AG08396 (cell line): ENCODE measurements around the gene NYNRIN.

Experiments used
- DNase-seq: peaks from one replicate; pipeline ENCODE4 v3.0.0; 2012; ENCODE audit warnings: low spot score, mixed read lengths

Gene NYNRIN

GRCh38 chr14:24456980-24457379 lies 58.2 kb downstream of the NYNRIN start:
- no peak for DNase-seq

DNA sequence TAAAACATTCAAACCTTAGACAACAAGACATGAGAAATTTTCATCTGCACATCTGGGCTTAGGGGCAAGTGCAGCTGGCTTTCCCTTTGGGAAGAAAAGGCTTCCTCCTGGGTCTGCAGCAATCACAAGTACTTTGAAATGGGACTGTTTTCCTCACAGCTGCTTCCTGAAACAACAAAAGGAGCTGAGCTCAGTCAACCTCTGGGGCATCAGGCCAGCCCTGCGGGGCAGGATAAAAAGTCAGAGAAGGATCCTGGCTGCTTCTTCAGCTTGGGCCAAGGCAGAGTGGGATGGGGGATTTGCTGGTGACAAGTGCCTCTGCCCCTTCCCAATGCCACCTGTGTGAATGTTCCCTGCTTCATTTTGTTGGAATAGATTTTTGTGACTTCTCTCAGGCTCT lies 59.9 kb downstream of the NYNRIN start:
- no peak for DNase-seq

DNA sequence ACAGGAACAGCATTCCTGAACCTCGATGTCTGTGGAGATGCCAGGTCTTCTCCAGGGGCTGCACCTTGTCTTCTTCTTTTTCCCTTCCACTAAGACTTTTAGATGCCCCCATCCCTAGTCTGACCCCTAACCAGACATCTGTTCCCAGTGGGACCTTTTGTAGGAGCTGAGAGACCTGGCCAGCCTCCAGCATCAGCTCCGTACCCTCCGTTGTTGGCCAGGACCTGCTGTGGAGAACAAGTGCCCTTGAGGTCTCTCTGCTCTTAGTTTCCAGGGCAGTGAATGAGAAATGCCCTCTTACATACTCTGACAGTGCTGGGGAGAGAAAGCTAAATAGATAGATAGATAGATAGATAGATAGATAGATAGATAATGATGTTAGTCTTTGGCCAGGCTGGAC lies 60.5 kb downstream of the NYNRIN start:
- DNase-seq = no peak

GRCh38 chr14:24461336-24461735 lies 62.5 kb downstream of the NYNRIN start:
- DNase-seq = no peak

GRCh38 chr14:24463017-24463883 lies 64.4 kb downstream of the NYNRIN start:
- no peak for DNase-seq

GRCh38 chr14:24463884-24464785 lies 65.3 kb downstream of the NYNRIN start:
- DNase-seq = no peak

DNA sequence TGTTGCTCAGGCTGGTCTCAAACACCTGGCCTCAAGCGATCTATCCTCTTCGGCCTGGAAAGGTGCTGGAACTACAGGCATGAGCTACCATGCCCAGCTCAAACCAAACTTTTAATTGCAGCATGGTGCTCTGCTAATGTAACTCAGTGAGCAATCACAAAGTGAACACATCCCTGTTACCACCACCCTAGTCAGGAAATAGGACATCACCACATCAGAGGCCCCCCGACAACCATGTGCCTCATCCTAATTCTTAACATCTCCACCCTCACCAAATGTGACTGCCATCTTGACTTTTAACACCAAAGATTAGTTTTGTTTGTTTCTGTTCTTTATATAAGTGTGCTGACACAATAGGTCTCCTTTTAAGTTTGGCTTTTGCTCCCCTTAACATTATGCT lies 66.6 kb downstream of the NYNRIN start:
- no peak for DNase-seq

- no peak for DNase-seq
Observed at GRCh38 chr14:24465805-24466204, 67.0 kb downstream of the NYNRIN start.
